NB4 (cell line): ENCODE measurements around the gene ABCA4.

Source experiments
- CTCF ChIP-seq: IDR thresholded peaks from one replicate; pipeline ENCODE4 v1.5.1; 2012; ENCODE audit warnings: low read depth, low read length
- POLR2A ChIP-seq: IDR thresholded peaks from 2 replicates; pipeline ENCODE4 v1.6.1; 2011; ENCODE audit warnings: mild to moderate bottlenecking; ENCODE audit not compliant: insufficient read length; ENCODE audit errors: extremely low read depth

- TF ChIP-seq CTCF = no peak
- TF ChIP-seq POLR2A = no peak
Measured at GRCh38 chr1:94115254-94115899, 5.6 kb downstream of the ABCA4 start.
